Parathyroid adenoma (tissue), 2 donors: ENCODE data around the gene QSOX1.
A peak's percentile ranks its signal among the peaks of the same experiment; 100 is the strongest.

Experiments
- H2AFZ ChIP-seq: fragments of 300-600 bp; sonication (generic); one replicate; pipeline ENCODE4 v1.7.0; 2017; ENCODE audit warnings: antibody characterized with exemption, mild to moderate bottlenecking
- H3K27ac ChIP-seq: fragments of 300-600 bp; sonication (generic); one replicate; pipeline ENCODE4 v1.7.0; 2017
- H3K27me3 ChIP-seq: fragments of 300-600 bp; sonication (generic); one replicate; pipeline ENCODE4 v1.7.0; 2017; ENCODE audit warnings: low read length; ENCODE audit not compliant: control insufficient read depth, insufficient read depth
- H3K36me3 ChIP-seq: fragments of 300-600 bp; sonication (generic); one replicate; pipeline ENCODE4 v1.7.0; 2017; ENCODE audit warnings: low read length; ENCODE audit not compliant: control insufficient read depth, insufficient read depth
- H3K4me1 ChIP-seq: fragments of 300-600 bp; sonication (generic); one replicate; pipeline ENCODE4 v1.7.0; 2017; ENCODE audit warnings: control low read depth
- H3K4me2 ChIP-seq: fragments of 300-600 bp; sonication (generic); one replicate; pipeline ENCODE4 v1.7.0; 2017; ENCODE audit warnings: low read length
- H3K4me3 ChIP-seq: fragments of 300-600 bp; sonication (generic); one replicate; pipeline ENCODE4 v1.7.0; 2017; ENCODE audit warnings: low read depth, low read length
- H3K79me2 ChIP-seq: fragments of 300-600 bp; sonication (generic); one replicate; pipeline ENCODE4 v1.7.0; 2017; ENCODE audit warnings: control low read depth
- H3K9ac ChIP-seq: fragments of 300-600 bp; sonication (generic); one replicate; pipeline ENCODE4 v1.7.0; 2017; ENCODE audit warnings: mild to moderate bottlenecking
- H3K9me3 ChIP-seq: fragments of 300-600 bp; sonication (generic); one replicate; pipeline ENCODE4 v1.7.0; 2017; ENCODE audit warnings: low read length; ENCODE audit not compliant: control insufficient read depth
- TF ChIP-seq, protein P1 (sequence below): fragments of 300-600 bp; sonication (generic); IDR thresholded peaks from one replicate; pipeline ENCODE4 v1.7.0; 2017; ENCODE audit warnings: antibody characterized with exemption, mild to moderate bottlenecking
- donor health status: primary hyperparathyroidism.

Gene QSOX1

DNA sequence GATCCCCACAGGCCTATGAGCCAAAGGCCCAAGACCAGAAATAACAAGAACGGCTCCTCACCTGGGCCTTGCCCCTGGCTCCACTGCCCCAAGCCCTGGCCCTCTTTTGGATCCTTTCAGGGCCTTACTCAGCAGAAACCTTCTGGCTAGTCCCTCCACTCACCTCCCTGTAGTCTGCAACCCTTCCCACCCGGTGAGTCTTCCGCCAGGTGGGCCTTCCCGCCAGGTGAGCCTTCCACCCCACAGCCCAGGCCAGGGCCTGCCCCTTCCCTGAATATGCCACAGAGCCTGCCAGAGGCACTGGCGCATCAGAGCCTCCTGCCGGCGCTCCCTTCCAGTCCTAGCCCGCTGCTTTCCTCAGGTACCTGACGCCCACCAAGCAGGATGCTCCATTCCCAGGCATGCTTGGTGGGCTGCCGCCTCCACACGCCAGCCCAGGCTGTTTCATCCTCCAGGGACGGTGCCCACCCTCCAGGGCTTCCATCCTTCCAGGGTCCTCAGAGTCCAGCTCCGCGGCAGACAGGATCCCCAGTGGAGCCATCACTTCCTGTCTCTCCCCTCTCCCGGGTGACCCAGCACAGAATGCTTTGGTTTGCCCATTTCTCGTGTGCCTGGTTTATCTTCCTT lies 96.3 kb downstream of the QSOX1 start:
- H3K4me1 ChIP-seq: no peaks in the 10 kb centered on the region
- no peak overlapping the region for H2AFZ ChIP-seq
- H3K36me3 ChIP-seq: no peaks in the 10 kb centered on the region
- no peak overlapping the region for H3K27ac ChIP-seq
- H3K4me2 ChIP-seq: no peak overlapping the region
- H3K27me3 ChIP-seq: no peaks in the 10 kb centered on the region
- H3K9me3 ChIP-seq: no peaks in the 10 kb centered on the region
- H3K9ac ChIP-seq: no peak overlapping the region
- H3K4me3 ChIP-seq: no peak overlapping the region
- no peaks in the 10 kb centered on the region for H3K79me2 ChIP-seq
- TF ChIP-seq, protein P1, sequence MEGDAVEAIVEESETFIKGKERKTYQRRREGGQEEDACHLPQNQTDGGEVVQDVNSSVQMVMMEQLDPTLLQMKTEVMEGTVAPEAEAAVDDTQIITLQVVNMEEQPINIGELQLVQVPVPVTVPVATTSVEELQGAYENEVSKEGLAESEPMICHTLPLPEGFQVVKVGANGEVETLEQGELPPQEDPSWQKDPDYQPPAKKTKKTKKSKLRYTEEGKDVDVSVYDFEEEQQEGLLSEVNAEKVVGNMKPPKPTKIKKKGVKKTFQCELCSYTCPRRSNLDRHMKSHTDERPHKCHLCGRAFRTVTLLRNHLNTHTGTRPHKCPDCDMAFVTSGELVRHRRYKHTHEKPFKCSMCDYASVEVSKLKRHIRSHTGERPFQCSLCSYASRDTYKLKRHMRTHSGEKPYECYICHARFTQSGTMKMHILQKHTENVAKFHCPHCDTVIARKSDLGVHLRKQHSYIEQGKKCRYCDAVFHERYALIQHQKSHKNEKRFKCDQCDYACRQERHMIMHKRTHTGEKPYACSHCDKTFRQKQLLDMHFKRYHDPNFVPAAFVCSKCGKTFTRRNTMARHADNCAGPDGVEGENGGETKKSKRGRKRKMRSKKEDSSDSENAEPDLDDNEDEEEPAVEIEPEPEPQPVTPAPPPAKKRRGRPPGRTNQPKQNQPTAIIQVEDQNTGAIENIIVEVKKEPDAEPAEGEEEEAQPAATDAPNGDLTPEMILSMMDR: no peak

DNA sequence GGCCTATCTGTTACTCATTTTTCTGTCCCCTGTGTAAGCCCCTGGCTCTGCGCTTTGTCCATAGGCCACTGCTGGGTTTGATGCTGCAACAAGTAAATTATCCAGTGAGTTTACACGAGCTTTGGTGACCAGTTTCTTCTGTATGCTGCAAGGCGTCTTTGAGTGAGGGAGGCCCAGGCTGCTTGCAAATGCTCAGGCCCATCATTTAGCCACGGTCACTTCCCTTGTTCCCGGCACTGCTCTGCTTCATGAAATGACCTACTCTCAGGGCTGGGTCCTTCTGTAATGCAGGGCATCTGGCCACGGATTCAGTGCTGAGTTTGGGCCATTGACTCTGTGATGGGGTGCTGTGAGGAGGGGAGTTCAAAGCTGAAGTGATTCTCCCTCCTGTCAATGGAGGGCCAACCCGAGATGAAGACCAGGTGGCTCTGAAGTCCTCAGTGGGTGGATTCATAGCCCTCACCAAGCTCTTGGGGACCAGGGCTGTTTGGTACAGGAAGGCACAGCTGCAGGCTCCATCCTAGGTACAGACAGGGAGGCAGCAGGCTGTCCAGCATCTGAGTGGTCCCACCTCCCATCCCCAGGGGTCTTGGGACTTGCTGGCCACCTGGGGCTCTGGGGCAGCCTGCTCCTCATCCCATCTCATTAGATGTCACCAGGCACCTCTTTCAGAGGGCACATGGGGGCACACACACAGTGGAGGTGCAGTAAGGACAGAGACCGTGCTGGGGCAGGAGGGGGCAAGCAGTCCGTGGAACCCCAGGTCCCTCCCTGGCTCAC lies 97.0 kb downstream of the QSOX1 start:
- Histone ChIP-seq H3K4me3 (no peak overlapping the region), H3K9ac (no peak overlapping the region), H3K4me2 (no peak overlapping the region), H2AFZ (no peak overlapping the region), H3K4me1 (no peaks in the 10 kb centered on the region), H3K9me3 (no peaks in the 10 kb centered on the region), H3K27me3 (no peaks in the 10 kb centered on the region), H3K36me3 (no peaks in the 10 kb centered on the region), H3K79me2 (no peaks in the 10 kb centered on the region), H3K27ac (no peak overlapping the region)
- TF ChIP-seq, protein P1: no peak

DNA sequence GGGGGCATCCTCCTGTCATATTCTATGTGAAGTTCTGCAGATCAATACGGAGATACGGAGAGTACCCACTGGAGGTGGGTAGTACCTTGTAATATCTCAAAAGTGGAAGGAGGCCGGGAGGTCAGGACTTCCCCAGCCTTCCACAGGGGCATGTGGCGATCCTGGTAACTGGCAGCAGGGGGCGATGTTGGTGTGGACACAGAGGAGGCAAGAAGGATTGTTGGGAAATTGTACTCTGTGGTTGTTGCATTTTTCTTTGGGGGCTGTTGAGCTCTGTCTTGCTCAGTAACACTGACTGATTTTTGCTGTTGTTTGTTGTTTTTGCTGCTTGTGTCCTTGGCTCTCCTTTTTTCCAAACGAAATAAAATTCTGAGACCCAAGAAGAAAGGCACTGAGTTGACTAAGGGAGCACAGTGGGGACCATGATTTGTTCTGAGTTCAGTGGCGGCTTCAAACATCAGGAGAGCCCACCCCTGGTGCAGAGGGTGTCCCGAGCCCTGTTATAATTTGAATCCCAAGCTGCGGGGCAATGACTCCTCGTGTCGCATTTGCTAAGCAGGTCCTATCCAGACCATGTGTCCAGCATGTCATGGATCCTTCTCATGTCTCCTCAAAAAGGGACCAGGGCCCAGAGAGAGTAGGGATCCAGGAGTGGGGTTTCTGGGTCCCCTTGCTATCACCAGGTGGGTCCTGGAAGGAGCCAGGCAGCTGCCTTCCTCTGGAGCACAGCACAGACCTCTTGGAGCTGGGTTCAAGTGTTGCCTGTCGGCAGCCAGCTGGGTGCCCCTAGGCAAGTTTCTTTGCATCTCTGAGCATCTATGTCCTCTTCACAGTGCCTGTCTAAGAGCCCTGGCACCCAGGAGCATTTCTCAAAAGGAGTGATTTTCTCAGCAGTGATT lies 98.2 kb downstream of the QSOX1 start:
- Histone ChIP-seq H3K4me1 (no peaks in the 10 kb centered on the region), H3K4me2 (no peak overlapping the region), H2AFZ (no peak overlapping the region), H3K27me3 (no peaks in the 10 kb centered on the region), H3K27ac (no peak overlapping the region), H3K4me3 (no peak overlapping the region), H3K9me3 (no peaks in the 10 kb centered on the region), H3K9ac (no peak overlapping the region), H3K79me2 (no peaks in the 10 kb centered on the region), H3K36me3 (no peaks in the 10 kb centered on the region)
- TF ChIP-seq, protein P1: peak; percentile 24
